GM23338 (cell line): ENCODE data around the gene SELENOV.

ENCODE experiments used
- CTCF ChIP-seq, 2 experiments: fragments of 200-600 bp in 1 of 2; sonication (generic) in 1 of 2; conservative IDR thresholded peaks; 2 replicates each; pipeline versions ENCODE4 v1.5.1 to v1.6.1; 2016 to 2017; ENCODE audit warnings: antibody characterized with exemption in 2 of 2, low read depth in 2 of 2, mild to moderate bottlenecking in 2 of 2, moderate library complexity in 1 of 2
- EZH2 ChIP-seq: fragments of 200-600 bp; sonication (generic); IDR thresholded peaks from one replicate; pipeline ENCODE4 v1.8.0; 2017; ENCODE audit warnings: antibody characterized with exemption, mild to moderate bottlenecking, low read depth; ENCODE audit not compliant: unreplicated experiment
- EZH2phosphoT487 ChIP-seq: fragments of 200-600 bp; sonication (generic); IDR thresholded peaks from one replicate; pipeline ENCODE4 v1.8.1; 2018; ENCODE audit warnings: antibody characterized with exemption; ENCODE audit not compliant: unreplicated experiment
- POLR2AphosphoS5 ChIP-seq: IDR thresholded peaks from 2 replicates; pipeline ENCODE4 v1.6.1; 2016; ENCODE audit warnings: antibody characterized with exemption, low read depth
- STAT1 ChIP-seq: IDR thresholded peaks from one replicate; pipeline ENCODE4 v1.6.1; 2016; ENCODE audit warnings: antibody characterized with exemption; ENCODE audit not compliant: unreplicated experiment
- ZNF331 ChIP-seq: fragments of 250-450 bp; sonication (Bioruptor Pico); IDR thresholded peaks from 2 replicates; pipeline ENCODE4 v1.5.0; 2020; ENCODE audit warnings: low read depth, mild to moderate bottlenecking, moderate library complexity
- TF ChIP-seq, protein P1 (sequence below): IDR thresholded peaks from one replicate; pipeline ENCODE4 v1.6.1; 2018; ENCODE audit warnings: antibody characterized with exemption; ENCODE audit not compliant: unreplicated experiment
- TF ChIP-seq, protein P2 (sequence below): IDR thresholded peaks from 2 replicates; pipeline ENCODE4 v1.6.1; 2016; ENCODE audit warnings: antibody characterized with exemption

DNA sequence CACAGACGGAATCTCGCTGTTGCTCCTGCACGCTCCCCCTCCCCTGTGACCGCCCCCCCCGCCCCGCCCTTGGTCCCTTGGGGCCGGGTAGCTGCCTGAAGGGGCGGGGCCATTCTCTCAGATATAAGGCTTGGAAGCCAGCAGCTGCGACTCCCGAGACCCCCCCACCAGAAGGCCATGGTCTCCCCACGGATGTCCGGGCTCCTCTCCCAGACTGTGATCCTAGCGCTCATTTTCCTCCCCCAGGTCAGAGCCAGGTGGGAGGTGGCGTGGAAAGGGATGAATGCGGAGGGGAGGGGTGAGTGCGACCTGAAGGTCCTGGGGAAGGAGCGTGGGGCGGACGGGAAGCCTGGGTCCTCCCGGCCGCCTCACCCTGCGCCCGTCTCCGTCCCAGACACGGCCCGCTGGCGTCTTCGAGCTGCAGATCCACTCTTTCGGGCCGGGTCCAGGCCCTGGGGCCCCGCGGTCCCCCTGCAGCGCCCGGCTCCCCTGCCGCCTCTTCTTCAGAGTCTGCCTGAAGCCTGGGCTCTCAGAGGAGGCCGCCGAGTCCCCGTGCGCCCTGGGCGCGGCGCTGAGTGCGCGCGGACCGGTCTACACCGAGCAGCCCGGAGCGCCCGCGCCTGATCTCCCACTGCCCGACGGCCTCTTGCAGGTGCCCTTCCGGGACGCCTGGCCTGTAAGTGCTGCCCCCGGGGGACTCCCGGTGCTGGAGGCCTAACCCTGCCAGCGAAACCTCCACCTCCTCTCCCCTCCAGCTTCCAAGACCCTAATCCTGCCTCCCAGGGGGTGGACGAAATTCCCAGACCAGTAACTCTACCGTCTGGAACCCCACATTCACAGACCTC is 15.9 kb upstream of the SELENOV start, which contains the start of gene DLL3:
- 0 out of 4 replicates have a peak, but pooled peaks of 1 of the 2 experiments have one; percentile 5 for TF ChIP-seq CTCF (conservative IDR thresholded peaks at IDR 0.05; ENCODE audit: low read depth in 2 of 2)
- peak; percentile 67 for TF ChIP-seq POLR2AphosphoS5
- TF ChIP-seq ZNF331 (CRISPR knock-in tag) = no peak
- peak; percentile 48 for TF ChIP-seq EZH2
- TF ChIP-seq, protein P1, sequence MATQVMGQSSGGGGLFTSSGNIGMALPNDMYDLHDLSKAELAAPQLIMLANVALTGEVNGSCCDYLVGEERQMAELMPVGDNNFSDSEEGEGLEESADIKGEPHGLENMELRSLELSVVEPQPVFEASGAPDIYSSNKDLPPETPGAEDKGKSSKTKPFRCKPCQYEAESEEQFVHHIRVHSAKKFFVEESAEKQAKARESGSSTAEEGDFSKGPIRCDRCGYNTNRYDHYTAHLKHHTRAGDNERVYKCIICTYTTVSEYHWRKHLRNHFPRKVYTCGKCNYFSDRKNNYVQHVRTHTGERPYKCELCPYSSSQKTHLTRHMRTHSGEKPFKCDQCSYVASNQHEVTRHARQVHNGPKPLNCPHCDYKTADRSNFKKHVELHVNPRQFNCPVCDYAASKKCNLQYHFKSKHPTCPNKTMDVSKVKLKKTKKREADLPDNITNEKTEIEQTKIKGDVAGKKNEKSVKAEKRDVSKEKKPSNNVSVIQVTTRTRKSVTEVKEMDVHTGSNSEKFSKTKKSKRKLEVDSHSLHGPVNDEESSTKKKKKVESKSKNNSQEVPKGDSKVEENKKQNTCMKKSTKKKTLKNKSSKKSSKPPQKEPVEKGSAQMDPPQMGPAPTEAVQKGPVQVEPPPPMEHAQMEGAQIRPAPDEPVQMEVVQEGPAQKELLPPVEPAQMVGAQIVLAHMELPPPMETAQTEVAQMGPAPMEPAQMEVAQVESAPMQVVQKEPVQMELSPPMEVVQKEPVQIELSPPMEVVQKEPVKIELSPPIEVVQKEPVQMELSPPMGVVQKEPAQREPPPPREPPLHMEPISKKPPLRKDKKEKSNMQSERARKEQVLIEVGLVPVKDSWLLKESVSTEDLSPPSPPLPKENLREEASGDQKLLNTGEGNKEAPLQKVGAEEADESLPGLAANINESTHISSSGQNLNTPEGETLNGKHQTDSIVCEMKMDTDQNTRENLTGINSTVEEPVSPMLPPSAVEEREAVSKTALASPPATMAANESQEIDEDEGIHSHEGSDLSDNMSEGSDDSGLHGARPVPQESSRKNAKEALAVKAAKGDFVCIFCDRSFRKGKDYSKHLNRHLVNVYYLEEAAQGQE = no peak
- no peak for TF ChIP-seq EZH2phosphoT487
- TF ChIP-seq STAT1 = no peak
- TF ChIP-seq, protein P2, sequence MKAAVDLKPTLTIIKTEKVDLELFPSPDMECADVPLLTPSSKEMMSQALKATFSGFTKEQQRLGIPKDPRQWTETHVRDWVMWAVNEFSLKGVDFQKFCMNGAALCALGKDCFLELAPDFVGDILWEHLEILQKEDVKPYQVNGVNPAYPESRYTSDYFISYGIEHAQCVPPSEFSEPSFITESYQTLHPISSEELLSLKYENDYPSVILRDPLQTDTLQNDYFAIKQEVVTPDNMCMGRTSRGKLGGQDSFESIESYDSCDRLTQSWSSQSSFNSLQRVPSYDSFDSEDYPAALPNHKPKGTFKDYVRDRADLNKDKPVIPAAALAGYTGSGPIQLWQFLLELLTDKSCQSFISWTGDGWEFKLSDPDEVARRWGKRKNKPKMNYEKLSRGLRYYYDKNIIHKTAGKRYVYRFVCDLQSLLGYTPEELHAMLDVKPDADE = no peak
